CD14-positive monocyte (primary cell): ENCODE results near the gene PPM1H. TPM values are rescaled to one million over a fixed set of nuclear protein-coding genes. Genes with fewer than 3 reads are reported as not detected.

ENCODE experiments used
- DNase-seq, 3 donors: peaks; one replicate each; pipeline ENCODE4 v3.0.0-alpha.2; 2011 to 2022
- H2AFZ ChIP-seq: 2 replicates; pipeline ENCODE4 v1.6.0; 2012; ENCODE audit warnings: mild to moderate bottlenecking, low read depth, low read length, inconsistent platforms; ENCODE audit not compliant: insufficient read depth, poor library complexity, severe bottlenecking
- H3K27ac ChIP-seq, 2 donors: 1 replicate in 1 of 2; 2 replicates in 1 of 2; pipeline ENCODE4 v1.5.1; 2012 to 2013; ENCODE audit warnings: low read length in 2 of 2, control low read depth in 1 of 2, inconsistent platforms in 1 of 2, low read depth in 1 of 2, mild to moderate bottlenecking in 1 of 2
- H3K27me3 ChIP-seq, 2 donors: one replicate each; pipeline versions ENCODE4 v1.6.0 to v1.6.1; 2011 to 2013; ENCODE audit warnings: low read length in 2 of 2; ENCODE audit not compliant: control insufficient read depth in 2 of 2, insufficient read depth in 2 of 2
- H3K36me3 ChIP-seq, 2 donors: replicated peaks in 1 of 2; 1 replicate in 1 of 2; 2 replicates in 1 of 2; pipeline versions ENCODE4 v1.5.1 to v1.6.1; 2012 to 2013; ENCODE audit warnings: low read length in 2 of 2, control low read depth in 1 of 2, inconsistent platforms in 1 of 2, mild to moderate bottlenecking in 1 of 2; ENCODE audit not compliant: insufficient read depth in 2 of 2, control insufficient read depth in 1 of 2
- H3K4me1 ChIP-seq, 2 donors: 1 replicate in 1 of 2; 2 replicates in 1 of 2; pipeline versions ENCODE4 v1.5.1 to v1.6.1; 2012 to 2013; ENCODE audit warnings: low read length in 2 of 2, control low read depth in 1 of 2, inconsistent platforms in 1 of 2, mild to moderate bottlenecking in 1 of 2, moderate library complexity in 1 of 2; ENCODE audit not compliant: insufficient read depth in 2 of 2, control insufficient read depth in 1 of 2
- H3K4me2 ChIP-seq: replicated peaks from 2 replicates; pipeline ENCODE3; 2012; ENCODE audit warnings: low read length, moderate library complexity, mild to moderate bottlenecking; ENCODE audit not compliant: poor library complexity, severe bottlenecking; ENCODE audit errors: extremely low read depth
- H3K4me3 ChIP-seq, 3 experiments: fragments of 200-600 bp in 1 of 3; sonication (generic) in 1 of 3; replicated peaks in 1 of 3; 1 replicate in 2 of 3; 2 replicates in 1 of 3; pipeline ENCODE4 v1.5.1; 2011 to 2013; ENCODE audit warnings: low read length in 3 of 3, mild to moderate bottlenecking in 3 of 3, control low read depth in 2 of 3, low read depth in 2 of 3, inconsistent platforms in 1 of 3, moderate library complexity in 1 of 3
- H3K79me2 ChIP-seq: 2 replicates; pipeline ENCODE4 v1.6.0; 2012; ENCODE audit warnings: mild to moderate bottlenecking, control low read depth, inconsistent platforms, low read length, moderate library complexity; ENCODE audit not compliant: insufficient read depth
- H3K9ac ChIP-seq: 2 replicates; pipeline ENCODE4 v1.6.0; 2017; ENCODE audit warnings: low read length, mild to moderate bottlenecking; ENCODE audit not compliant: insufficient read depth, poor library complexity, severe bottlenecking
- H3K9me3 ChIP-seq, 2 donors: replicated peaks in 1 of 2; 1 replicate in 1 of 2; 2 replicates in 1 of 2; pipeline versions ENCODE4 v1.5.1 to v1.6.1; 2012 to 2013; ENCODE audit warnings: low read length in 2 of 2, control low read depth in 1 of 2; ENCODE audit not compliant: control insufficient read depth in 1 of 2, insufficient read depth in 1 of 2
- H4K20me1 ChIP-seq: 2 replicates; pipeline ENCODE4 v1.6.0; 2012; ENCODE audit warnings: mild to moderate bottlenecking, low read length, control low read depth, moderate library complexity; ENCODE audit not compliant: insufficient read depth
- H3K27ac Mint-ChIP-seq, 7 donors: one replicate each; pipeline ENCODE4 v1.8.0; 2020; ENCODE audit warnings: mild to moderate bottlenecking in 7 of 7, mixed read lengths in 7 of 7, moderate library complexity in 6 of 7, inconsistent platforms in 2 of 7
- H3K27me3 Mint-ChIP-seq, 3 donors: one replicate each; pipeline ENCODE4 v1.8.0; 2021 to 2022; ENCODE audit warnings: low read depth in 3 of 3, mild to moderate bottlenecking in 3 of 3, mixed read lengths in 3 of 3, moderate library complexity in 3 of 3, inconsistent platforms in 1 of 3
- H3K36me3 Mint-ChIP-seq, 2 donors: one replicate each; pipeline ENCODE4 v1.8.0; 2020; ENCODE audit warnings: mixed read lengths in 2 of 2, inconsistent platforms in 1 of 2, mild to moderate bottlenecking in 1 of 2
- H3K4me1 Mint-ChIP-seq: one replicate; pipeline ENCODE4 v1.8.0; 2020; ENCODE audit warnings: mild to moderate bottlenecking, mixed read lengths
- H3K4me3 Mint-ChIP-seq, 2 donors: one replicate each; pipeline ENCODE4 v1.8.0; 2020; ENCODE audit warnings: mild to moderate bottlenecking in 2 of 2, mixed read lengths in 2 of 2, moderate library complexity in 1 of 2
- H3K9me3 Mint-ChIP-seq, 7 donors: one replicate each; pipeline ENCODE4 v1.8.0; 2020 to 2022; ENCODE audit warnings: mixed read lengths in 7 of 7, mild to moderate bottlenecking in 6 of 7, moderate library complexity in 6 of 7, inconsistent platforms in 2 of 7
- WGBS: methylation state at CpG from one replicate; pipeline ENCODE4 v1.1.5; 2013; ENCODE audit warnings: missing lambda C conversion rate; ENCODE audit not compliant: insufficient coverage; 5-methylcytosine and 5-hydroxymethylcytosine counted together
- intact Hi-C, 2 donors: fragments of 100-400 bp; cut with micrococcal nuclease; formaldehyde crosslinking; loops; one replicate each; pipeline versions ENCODE4 v1.15.0 to v1.15.1; 2023
- polyA plus RNA-seq, 3 donors: library from polyadenylated mRNA; depleted of rRNA in 1 of 3; unstranded in 2 of 3; stranded (reverse) in 1 of 3; fragments of 300-500 nt in 2 of 3; fragments of >200 nt in 1 of 3; fragmentation: Illumina TruSeq in 2 of 3; gene quantifications; 1 replicate in 2 of 3; 2 replicates in 1 of 3; pipeline ENCODE4 v1.2.3, GENCODE V29; 2012 to 2021
- TF ChIP-seq, protein P1 (sequence below): fragments of 200-600 bp; IDR thresholded peaks from one replicate; pipeline ENCODE4 v1.8.0; 2022; ENCODE audit warnings: antibody characterized with exemption, mild to moderate bottlenecking

The PPM1H gene
- polyA plus RNA-seq, 3 donors: 1.5 to 2.8 (median 1.9) TPM

DNA sequence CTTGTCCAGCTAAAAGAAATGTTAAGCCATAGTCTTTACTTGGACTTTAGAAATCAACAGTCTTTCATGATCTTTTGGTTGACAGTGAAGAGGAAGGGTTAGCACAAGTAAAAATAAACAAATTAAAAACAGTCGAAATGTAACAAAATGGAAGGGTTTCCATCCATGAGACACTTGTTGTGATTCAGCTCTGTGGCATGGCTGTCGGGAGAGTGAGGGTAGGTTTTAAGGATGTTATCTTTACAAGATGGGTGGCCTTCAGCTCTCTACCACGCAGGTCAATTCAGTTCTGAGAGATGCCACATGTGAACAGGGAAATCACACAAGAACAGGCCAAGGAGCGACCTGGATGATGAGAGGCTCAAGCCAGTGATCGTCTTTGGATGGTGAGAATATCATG is 180.2 kb downstream of the PPM1H start:
- H3K9me3 ChIP-seq: no peaks in the 10 kb centered on the region
- no peak overlapping the region for H3K4me2 ChIP-seq
- H3K27me3 ChIP-seq: no peaks in the 10 kb centered on the region
- H3K9ac ChIP-seq: no peak overlapping the region
- no peaks in the 10 kb centered on the region for H3K79me2 ChIP-seq
- peaks cover 3 to 5% of the 10 kb centered on the region in 2 donors for H3K36me3 Mint-ChIP-seq
- H3K4me1 Mint-ChIP-seq: peaks cover 3% of the 10 kb centered on the region
- H2AFZ ChIP-seq: no peak overlapping the region
- TF ChIP-seq, protein P1, sequence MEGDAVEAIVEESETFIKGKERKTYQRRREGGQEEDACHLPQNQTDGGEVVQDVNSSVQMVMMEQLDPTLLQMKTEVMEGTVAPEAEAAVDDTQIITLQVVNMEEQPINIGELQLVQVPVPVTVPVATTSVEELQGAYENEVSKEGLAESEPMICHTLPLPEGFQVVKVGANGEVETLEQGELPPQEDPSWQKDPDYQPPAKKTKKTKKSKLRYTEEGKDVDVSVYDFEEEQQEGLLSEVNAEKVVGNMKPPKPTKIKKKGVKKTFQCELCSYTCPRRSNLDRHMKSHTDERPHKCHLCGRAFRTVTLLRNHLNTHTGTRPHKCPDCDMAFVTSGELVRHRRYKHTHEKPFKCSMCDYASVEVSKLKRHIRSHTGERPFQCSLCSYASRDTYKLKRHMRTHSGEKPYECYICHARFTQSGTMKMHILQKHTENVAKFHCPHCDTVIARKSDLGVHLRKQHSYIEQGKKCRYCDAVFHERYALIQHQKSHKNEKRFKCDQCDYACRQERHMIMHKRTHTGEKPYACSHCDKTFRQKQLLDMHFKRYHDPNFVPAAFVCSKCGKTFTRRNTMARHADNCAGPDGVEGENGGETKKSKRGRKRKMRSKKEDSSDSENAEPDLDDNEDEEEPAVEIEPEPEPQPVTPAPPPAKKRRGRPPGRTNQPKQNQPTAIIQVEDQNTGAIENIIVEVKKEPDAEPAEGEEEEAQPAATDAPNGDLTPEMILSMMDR: no peak
- no peaks in the 10 kb centered on the region for H3K4me1 ChIP-seq
- H3K27ac ChIP-seq: no peak overlapping the region
- no peak for DNase-seq
- H3K27me3 Mint-ChIP-seq: peaks cover 0 to 1% (median 0%) of the 10 kb centered on the region in 3 donors
- no peak overlapping the region for H3K27ac Mint-ChIP-seq
- intact Hi-C loops: no loop called here
- H3K4me3 Mint-ChIP-seq: no peak overlapping the region
- no peak overlapping the region for H3K4me3 ChIP-seq
- H3K9me3 Mint-ChIP-seq: peaks cover 0 to 2% (median 0%) of the 10 kb centered on the region in 7 donors
- no peaks in the 10 kb centered on the region for H3K36me3 ChIP-seq
- no peaks in the 10 kb centered on the region for H4K20me1 ChIP-seq
- WGBS: 96% methylated on average over 3 of the region's 5 CpGs

DNA sequence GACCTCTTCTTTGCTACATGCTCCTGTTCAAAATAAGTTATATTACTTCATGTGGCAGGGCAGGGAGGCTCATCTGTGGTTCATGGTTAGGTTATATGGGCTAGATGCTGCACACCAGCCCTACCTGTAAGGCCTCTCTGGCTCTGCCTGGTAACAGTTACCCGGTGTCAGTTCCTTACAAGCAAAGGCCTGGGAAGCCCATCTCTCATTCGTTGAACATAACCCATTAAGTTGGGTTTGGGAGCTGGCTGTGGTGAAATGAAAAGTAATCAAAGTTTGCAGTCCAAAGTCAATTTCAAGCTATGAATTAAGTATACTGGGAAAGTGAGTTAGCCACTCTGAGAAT is 183.2 kb downstream of the PPM1H start:
- Histone ChIP-seq H4K20me1 (no peaks in the 10 kb centered on the region), H3K9me3 (no peaks in the 10 kb centered on the region), H3K27me3 (no peaks in the 10 kb centered on the region), H3K27ac (no peak overlapping the region), H3K79me2 (no peaks in the 10 kb centered on the region), H3K4me1 (peaks cover 9 to 10% of the 10 kb centered on the region in 2 donors), H3K36me3 (no peaks in the 10 kb centered on the region), H2AFZ (no peak overlapping the region), H3K9ac (no peak overlapping the region), H3K4me2 (no peak overlapping the region), H3K4me3 (no peak overlapping the region)
- no peaks in the 10 kb centered on the region for H3K27me3 Mint-ChIP-seq
- peaks cover 13% of the 10 kb centered on the region for H3K4me1 Mint-ChIP-seq
- H3K36me3 Mint-ChIP-seq: peaks cover 0 to 5% of the 10 kb centered on the region in 2 donors
- no peak overlapping the region for H3K27ac Mint-ChIP-seq
- TF ChIP-seq, protein P1: no peak
- intact Hi-C loops: no loop called here
- DNase-seq: no peak
- WGBS: no CpG with 5 or more reads among the region's 2 CpGs
- H3K4me3 Mint-ChIP-seq: no peak overlapping the region
- no peaks in the 10 kb centered on the region for H3K9me3 Mint-ChIP-seq
